ENCODE measurements around the gene ZNF454. TPM values are rescaled to one million over a fixed set of nuclear protein-coding genes. Genes with fewer than 3 reads are reported as not detected.

Gene ZNF454
- total and polyA plus RNA-seq, 2 donors: 1.7 to 10.6 TPM

- 98% methylated on average over 43 of the region's 43 CpGs for whole genome bisulfite sequencing
- no peaks in the 10 kb centered on the region for H3K36me3 ChIP-seq (ENCODE audit: insufficient read depth)
These were observed 45.4 kb downstream of the ZNF454 start for GRCh38 chr5:178986326-178986960.

GRCh38 chr5:178988436-178989220, 47.6 kb downstream of the ZNF454 start:
- H3K4me3 ChIP-seq (ENCODE audit: low read depth, low read length): no peak overlapping the region
- WGBS: 96% methylated on average over 27 of the region's 27 CpGs
- H3K4me1 ChIP-seq (ENCODE audit: insufficient read depth): no peaks in the 10 kb centered on the region
- H3K36me3 ChIP-seq (ENCODE audit: insufficient read depth): no peaks in the 10 kb centered on the region
- H3K27ac ChIP-seq (ENCODE audit: low read depth): no peak overlapping the region
- no peak for DNase-seq (ENCODE audit: extremely low spot score)

More at GRCh38 chr5:178986326-178986960, 45.4 kb downstream of the ZNF454 start:
- Histone ChIP-seq H3K27ac (ENCODE audit: low read depth) (no peak overlapping the region), H3K4me3 (ENCODE audit: low read depth, low read length) (no peak overlapping the region), H3K4me1 (ENCODE audit: insufficient read depth) (no peaks in the 10 kb centered on the region)
- DNase-seq (ENCODE audit: extremely low spot score): no peak

- Histone ChIP-seq H3K4me1 (ENCODE audit: insufficient read depth) (no peaks in the 10 kb centered on the region), H3K27ac (ENCODE audit: low read depth) (no peak overlapping the region), H3K4me3 (ENCODE audit: low read depth, low read length) (no peak overlapping the region), H3K36me3 (ENCODE audit: insufficient read depth) (no peaks in the 10 kb centered on the region)
- 91% methylated on average over 7 of the region's 7 CpGs for WGBS
- DNase-seq (ENCODE audit: extremely low spot score): no peak
These were observed 48.3 kb downstream of the ZNF454 start for GRCh38 chr5:178989311-178989710.

- no peak overlapping the region for H3K4me3 ChIP-seq (ENCODE audit: low read depth, low read length)
- DNase-seq (ENCODE audit: extremely low spot score): no peak
- H3K4me1 ChIP-seq (ENCODE audit: insufficient read depth): no peaks in the 10 kb centered on the region
- WGBS: 86% methylated on average over 12 of the region's 12 CpGs
- H3K27ac ChIP-seq (ENCODE audit: low read depth): no peak overlapping the region
- no peaks in the 10 kb centered on the region for H3K36me3 ChIP-seq (ENCODE audit: insufficient read depth)
These were observed 49.5 kb downstream of the ZNF454 start for GRCh38 chr5:178990491-178990890.

GRCh38 chr5:178991190-178992145, 50.5 kb downstream of the ZNF454 start:
- no peaks in the 10 kb centered on the region for H3K4me1 ChIP-seq (ENCODE audit: insufficient read depth)
- no peaks in the 10 kb centered on the region for H3K36me3 ChIP-seq (ENCODE audit: insufficient read depth)
- WGBS: 88% methylated on average over 28 of the region's 28 CpGs
- no peak overlapping the region for H3K4me3 ChIP-seq (ENCODE audit: low read depth, low read length)
- no peak for DNase-seq (ENCODE audit: extremely low spot score)
- H3K27ac ChIP-seq (ENCODE audit: low read depth): no peak overlapping the region

GRCh38 chr5:178992291-178992895, 51.4 kb downstream of the ZNF454 start:
- Histone ChIP-seq H3K4me1 (ENCODE audit: insufficient read depth) (no peaks in the 10 kb centered on the region), H3K27ac (ENCODE audit: low read depth) (no peak overlapping the region), H3K36me3 (ENCODE audit: insufficient read depth) (no peaks in the 10 kb centered on the region), H3K4me3 (ENCODE audit: low read depth, low read length) (no peak overlapping the region)
- DNase-seq (ENCODE audit: extremely low spot score): no peak
- 49% methylated on average over 9 of the region's 9 CpGs for WGBS

- WGBS: 73% methylated on average over 20 of the region's 20 CpGs
- no peaks in the 10 kb centered on the region for H3K4me1 ChIP-seq (ENCODE audit: insufficient read depth)
These were observed 52.3 kb downstream of the ZNF454 start for GRCh38 chr5:178993236-178993765.

GRCh38 chr5:178993955-178994579, 53.1 kb downstream of the ZNF454 start:
- 18% methylated on average over 53 of the region's 53 CpGs for WGBS
- Histone ChIP-seq H3K36me3 (ENCODE audit: insufficient read depth) (no peaks in the 10 kb centered on the region), H3K4me1 (ENCODE audit: insufficient read depth) (no peaks in the 10 kb centered on the region), H3K27ac (ENCODE audit: low read depth) (no peak overlapping the region), H3K4me3 (ENCODE audit: low read depth, low read length) (no peak overlapping the region)
- DNase-seq (ENCODE audit: extremely low spot score): no peak

More at GRCh38 chr5:178993236-178993765, 52.3 kb downstream of the ZNF454 start:
- no peak for DNase-seq (ENCODE audit: extremely low spot score)
- no peak overlapping the region for H3K27ac ChIP-seq (ENCODE audit: low read depth)
- H3K4me3 ChIP-seq (ENCODE audit: low read depth, low read length): no peak overlapping the region
- H3K36me3 ChIP-seq (ENCODE audit: insufficient read depth): no peaks in the 10 kb centered on the region

GRCh38 chr5:178994580-178995340, 53.8 kb downstream of the ZNF454 start, which contains the start of gene GRM6:
TSS of gene GRM6 (minus strand) at chr5:178995320. CDS start at chr5:178994944, 376 bp downstream.
- no peak within 1 kb of the TSS for H3K27ac ChIP-seq (ENCODE audit: low read depth)
- no peaks in the 10 kb centered on the region for H3K4me1 ChIP-seq (ENCODE audit: insufficient read depth)
- no peak for DNase-seq (ENCODE audit: extremely low spot score)
- WGBS: 1% methylated on average over 97 of the region's 97 CpGs
- H3K4me3 ChIP-seq (ENCODE audit: low read depth, low read length): no peak within 1 kb of the TSS
- no peaks in the 10 kb centered on the region for H3K36me3 ChIP-seq (ENCODE audit: insufficient read depth)

- DNase-seq (ENCODE audit: extremely low spot score): no peak
- no peak overlapping the region for H3K4me3 ChIP-seq (ENCODE audit: low read depth, low read length)
- H3K27ac ChIP-seq (ENCODE audit: low read depth): no peak overlapping the region
- no peaks in the 10 kb centered on the region for H3K36me3 ChIP-seq (ENCODE audit: insufficient read depth)
- 5% methylated on average over 6 of the region's 6 CpGs for whole genome bisulfite sequencing
- H3K4me1 ChIP-seq (ENCODE audit: insufficient read depth): no peaks in the 10 kb centered on the region
These were observed 54.3 kb downstream of the ZNF454 start for GRCh38 chr5:178995341-178995690.

- Histone ChIP-seq H3K36me3 (ENCODE audit: insufficient read depth) (no peaks in the 10 kb centered on the region), H3K4me1 (ENCODE audit: insufficient read depth) (no peaks in the 10 kb centered on the region), H3K27ac (ENCODE audit: low read depth) (no peak overlapping the region), H3K4me3 (ENCODE audit: low read depth, low read length) (no peak overlapping the region)
- DNase-seq (ENCODE audit: extremely low spot score): no peak
- 59% methylated on average over 11 of the region's 11 CpGs for WGBS
These were observed 55.2 kb downstream of the ZNF454 start for GRCh38 chr5:178996156-178996555.

- no peak overlapping the region for H3K4me3 ChIP-seq (ENCODE audit: low read depth, low read length)
- no peak overlapping the region for H3K27ac ChIP-seq (ENCODE audit: low read depth)
- no peaks in the 10 kb centered on the region for H3K4me1 ChIP-seq (ENCODE audit: insufficient read depth)
- H3K36me3 ChIP-seq (ENCODE audit: insufficient read depth): no peaks in the 10 kb centered on the region
- WGBS: 63% methylated on average over 6 of the region's 6 CpGs
- no peak for DNase-seq (ENCODE audit: extremely low spot score)
These were observed 56.2 kb downstream of the ZNF454 start for GRCh38 chr5:178997191-178997590.

Data from urinary bladder (tissue), 4 donors.